ENCODE results near the gene NACA.
"Not testable (repeated sequence)": the region's sequence is repeated elsewhere in the genome, so short reads cannot be mapped to it uniquely, and the experiment has no call there.

The NACA gene

DNA sequence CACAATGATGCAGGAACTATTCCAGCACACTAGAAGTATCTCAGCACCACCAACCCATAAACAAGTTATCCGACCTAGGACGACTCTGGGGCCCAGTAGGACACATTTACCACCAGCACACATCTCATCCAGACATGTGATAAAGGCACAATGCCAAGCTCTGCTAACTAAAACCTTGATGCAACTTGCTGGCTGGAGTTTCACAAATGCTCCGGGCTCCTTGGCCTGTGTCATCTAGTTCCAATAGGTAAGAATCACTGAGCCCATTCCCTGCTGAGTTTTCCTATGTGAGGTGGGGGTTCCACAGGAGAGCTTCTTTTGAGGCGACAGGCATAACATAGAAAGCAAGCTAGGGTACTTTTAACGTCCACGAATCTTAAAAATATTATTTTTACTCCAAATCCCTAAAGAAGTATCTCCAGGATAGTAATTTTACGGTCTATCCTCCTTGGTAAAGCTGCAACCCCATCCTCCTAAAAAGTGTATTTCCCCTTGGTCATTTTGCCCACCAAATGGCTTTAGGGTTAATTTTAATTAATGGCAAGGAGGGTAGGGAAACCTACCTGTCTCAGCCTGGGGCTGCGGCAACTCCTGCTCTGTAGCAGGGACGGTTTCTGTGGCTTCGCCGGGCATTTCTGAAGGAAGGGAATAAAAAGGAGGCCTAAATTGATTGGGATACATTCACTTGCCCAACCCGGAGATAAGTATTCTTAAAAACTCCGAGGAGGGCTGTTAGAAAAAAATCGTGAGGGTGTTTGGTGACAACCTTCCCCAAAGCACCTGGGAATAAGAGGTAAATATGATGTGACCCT is 1.0 kb downstream of the NACA start:
- no peak for DNase-seq

DNA sequence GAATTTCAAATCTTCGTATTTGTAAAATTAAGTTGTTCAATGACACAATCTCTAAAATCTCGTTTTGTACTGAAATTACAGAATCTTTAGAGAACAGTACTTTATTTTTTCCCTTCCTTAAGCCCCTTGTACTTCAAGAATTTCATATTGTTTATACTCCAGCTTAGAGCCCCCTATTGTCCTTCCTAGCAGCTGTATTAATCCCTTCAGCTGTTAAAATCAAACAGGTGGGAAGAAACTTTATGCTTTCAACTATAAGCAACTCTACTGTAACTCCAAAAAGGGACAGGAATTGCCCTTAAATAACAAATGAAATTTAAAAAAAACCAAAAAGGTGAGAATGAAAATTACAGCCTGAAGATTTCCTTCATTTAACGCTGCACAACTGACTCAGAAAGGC is 1.7 kb downstream of the NACA start:
- DNase-seq: no peak

DNA sequence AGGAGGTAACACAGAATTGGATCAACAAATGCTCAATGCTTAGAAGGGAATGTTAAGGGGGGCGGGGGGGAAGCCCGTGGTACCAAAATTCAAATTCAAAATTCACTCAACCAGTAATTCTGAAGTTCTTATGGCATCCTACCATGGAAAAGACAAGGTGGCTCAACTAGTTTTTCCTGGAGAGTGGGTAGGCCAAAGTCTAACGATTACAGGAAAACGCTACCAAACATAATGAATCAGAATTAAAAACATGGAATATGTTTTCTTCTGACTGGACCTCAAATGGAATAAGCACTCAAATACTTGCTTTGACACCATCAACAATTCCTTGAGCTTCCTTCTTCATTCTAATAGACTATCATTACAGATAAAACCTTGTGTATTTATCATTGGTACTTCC is 2.3 kb downstream of the NACA start:
- DNase-seq: no peak

DNA sequence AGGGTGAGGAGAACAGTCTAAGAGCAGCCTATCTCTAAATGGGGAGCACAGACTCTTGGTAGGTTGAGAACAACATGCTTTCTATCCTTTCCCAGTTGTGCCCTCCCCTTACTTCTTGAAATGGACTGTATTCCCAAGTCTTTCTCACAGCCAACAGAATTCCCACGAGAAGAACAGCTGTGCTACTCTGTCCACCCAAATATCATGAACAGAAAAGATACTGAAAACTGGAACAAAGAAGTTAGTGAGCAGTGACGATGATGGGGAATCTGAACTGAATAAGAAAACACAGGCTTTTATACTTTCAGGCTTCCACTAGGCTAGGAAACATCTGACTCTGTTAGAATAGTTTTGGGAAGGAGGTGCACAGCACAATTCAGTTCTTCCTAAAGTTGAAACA is 3.4 kb downstream of the NACA start:
- no peak for DNase-seq

DNA sequence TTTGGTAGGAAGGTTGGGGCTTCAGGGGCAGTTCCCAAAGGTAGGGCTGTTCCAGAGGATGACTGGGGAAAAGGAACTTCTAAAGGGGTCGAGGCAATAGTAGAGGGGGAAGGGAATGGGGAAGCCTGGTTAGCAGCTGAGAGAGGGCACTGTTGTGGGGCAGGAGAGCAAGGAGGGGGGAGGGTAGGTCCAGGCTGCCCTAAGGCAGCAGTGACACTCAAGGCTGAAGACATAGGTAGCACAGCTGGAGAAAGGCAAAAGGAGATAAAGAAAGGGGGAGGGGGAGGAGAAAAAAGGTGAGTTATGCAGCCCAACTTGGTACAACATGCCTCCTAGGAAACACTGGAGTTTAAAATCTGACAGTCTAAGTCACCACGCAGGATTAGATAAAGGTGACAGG is 3.9 kb downstream of the NACA start:
- no peak for DNase-seq

DNA sequence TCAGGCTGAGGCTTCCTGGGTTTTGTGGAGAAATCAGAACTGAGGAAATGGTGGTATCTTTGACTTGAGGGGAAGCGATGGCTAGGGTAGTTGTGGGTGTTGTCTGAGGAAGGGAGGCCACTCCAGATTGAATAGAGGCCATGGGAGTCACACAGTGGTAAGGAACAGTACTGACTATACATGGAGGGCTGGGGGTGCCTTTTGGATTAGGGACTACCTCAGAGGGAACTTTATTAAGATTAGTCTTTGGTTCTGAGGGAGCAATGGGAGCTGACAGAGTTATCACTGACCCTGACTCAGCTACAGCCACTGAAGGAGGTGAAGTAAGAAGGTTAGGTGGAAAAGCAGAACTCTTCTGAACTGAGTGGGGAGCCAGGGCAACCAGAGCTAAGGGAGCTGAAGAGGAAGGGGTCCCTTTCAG is 4.4 kb downstream of the NACA start:
- DNase-seq: peak; percentile 43

DNA sequence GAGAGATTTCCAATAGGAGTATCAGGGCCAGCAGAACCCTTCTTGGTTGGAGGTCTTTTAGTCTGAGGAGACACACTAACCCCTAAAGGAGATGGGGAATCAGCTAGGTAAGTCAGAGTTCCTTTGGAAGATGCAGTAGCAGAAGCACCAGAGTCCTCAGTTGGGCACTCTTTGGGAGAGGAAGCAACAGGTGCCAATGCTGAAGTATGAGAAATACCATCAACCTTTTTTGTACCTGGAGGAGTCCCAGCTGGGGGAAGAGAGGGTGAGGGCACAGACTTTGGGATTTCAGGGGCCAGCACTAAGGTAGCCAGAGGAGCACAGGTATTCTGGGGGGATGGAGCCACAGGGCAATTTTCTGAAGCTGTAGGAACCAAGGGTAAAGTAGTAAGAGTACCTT is 6.0 kb downstream of the NACA start:
- no peak for DNase-seq

DNA sequence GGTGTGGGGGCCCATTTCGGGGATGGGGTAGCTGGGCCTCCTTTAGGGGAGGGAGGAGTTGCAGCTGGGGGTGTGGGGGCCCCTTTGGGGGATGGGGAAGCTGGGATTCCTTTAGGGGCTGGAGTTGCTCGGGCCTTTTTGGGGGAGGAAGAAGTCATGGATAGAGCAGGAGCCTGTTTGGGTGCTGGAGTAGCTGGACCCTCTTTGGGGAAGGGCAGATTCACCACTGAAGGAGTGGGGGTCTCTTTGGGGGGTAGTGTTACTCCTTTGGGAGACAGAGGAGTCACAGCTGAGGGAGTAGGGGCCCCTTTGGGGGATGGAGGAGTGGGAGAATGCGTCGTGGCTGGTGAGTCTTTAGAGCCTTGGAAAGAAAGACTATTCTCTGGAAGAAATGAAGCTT is 6.5 kb downstream of the NACA start:
- DNase-seq: peak; percentile 30

DNA sequence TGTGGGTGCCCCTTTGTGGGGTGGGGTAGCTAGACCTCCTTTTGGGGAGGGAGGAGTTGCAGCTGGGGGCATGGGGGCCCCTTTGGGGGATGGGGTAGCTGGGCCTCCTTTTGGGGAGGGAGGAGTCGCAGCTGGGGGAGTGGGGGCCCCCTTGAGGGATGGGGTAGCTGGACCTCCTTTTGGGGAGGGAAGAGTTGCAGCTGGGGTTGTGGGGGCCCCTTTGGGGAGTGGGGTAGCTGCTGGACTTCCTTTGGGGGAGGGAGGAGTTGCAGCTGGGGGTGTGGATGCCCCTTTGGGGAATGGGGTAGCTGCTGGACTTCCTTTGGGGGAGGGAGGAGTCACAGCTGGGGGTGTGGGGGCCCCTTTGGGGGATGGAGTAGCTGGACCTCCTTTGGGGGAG is 7.0 kb downstream of the NACA start:
- no peak for DNase-seq

DNA sequence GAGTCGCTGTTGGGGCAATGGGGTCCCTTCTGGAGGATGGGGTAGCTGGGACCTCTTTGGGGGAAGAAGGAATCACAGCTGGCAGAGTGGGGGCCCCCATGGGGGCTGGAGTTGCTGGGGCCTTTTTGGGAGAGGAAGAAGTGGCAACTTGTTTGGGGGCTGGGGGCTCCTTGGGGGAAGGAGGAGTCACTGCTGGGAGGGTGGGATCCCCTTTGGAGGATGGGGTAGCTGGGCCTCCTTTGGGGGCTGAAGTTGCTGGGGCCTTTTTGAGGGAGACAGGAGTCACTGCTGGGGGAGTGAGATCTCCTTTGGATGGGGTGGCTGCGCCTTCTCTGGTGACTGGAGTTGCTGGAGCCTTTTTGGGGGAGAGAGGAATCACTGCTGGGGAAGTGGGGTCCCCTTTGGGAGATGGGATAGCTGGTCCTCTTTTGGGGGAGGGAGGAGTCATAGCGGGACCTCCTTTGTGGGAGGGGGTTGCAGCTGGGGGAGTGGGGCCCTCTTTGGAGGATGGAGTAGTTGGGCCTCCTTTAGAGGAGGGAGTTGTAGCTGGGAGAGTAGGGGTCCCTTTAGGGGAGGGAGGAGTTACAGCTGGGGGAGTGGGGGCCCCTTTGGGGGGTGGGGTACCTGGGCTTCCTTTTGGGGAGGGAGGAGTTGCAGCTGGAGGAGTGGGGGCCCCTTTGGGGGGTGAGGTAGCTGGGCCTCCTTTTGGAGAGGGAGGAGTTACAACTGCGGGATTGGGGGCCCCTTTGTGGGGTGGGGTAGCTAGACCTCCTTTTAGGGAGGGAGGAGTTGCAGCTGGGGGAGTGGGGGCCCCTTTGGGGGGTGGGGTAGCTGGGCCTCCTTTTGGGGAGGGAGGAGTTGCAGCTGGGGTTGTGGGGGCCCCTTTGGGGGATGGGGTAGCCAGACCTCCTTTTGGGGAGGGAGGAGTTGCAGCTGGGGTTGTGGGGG is 7.9 kb downstream of the NACA start:
- no peak for DNase-seq

DNA sequence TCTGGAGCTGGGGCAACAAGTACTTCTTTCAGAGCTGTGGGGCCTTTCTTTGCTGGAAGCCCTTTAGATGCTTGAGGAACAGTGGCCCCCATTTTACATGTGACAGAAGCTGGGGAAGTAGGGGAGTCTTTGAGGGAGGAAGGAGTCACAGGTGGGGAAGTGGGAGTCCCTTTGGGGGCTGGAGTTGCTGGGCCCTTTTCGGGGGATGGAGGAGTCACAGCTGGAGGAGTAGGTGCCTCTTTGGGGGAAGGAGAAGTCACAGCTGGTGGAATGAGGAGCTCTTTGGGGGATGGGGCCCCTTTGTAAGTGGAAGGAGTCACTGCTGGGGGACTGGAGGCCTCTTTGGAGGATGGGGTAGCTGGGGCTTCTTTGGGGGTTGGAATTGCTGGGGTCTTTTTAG is 8.6 kb downstream of the NACA start:
- DNase-seq: no peak

DNA sequence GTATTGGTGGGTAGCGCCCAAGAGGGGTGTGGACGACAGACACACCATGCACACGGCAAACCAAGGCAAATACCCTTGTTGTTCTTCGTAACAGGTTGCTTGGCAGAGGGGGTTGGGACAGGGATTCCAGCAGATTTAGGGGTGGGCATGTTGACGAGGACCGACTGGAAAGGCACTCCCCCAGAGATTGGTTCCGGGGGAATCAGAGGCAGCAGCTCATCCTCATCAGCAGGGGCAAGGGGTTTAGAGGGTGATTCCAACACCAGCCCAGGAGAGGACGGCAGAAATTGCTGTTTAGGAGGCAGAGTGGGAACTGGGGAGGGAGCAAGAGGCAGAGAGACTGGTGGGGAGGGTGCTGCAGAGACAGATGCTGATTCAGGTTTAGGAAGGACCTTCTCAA is 9.3 kb downstream of the NACA start:
- DNase-seq: no peak

DNA sequence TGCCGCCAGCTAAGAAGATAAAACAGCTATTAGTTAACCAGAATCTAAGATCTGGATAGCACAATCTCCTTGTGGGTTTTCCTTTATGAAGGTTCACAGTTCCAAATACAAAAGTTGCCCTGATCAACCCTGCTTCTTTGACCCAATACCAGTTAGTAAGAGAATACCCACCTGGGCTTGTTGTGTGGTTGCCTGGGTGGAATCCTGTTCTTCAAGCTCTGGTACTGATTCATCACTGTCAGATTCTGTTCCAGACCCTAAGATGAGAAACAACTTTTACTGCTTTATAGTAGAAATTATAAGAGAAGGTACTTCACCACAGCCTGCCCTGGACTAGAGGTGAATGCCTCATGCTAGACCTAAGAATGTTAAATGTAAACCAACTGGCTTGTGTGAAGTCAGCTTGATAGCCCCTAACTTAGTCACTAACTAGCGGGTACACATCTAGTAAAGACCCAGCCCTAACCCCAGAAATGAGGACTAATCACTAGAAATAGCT is 10.6 kb downstream of the NACA start:
- no peak for DNase-seq

DNA sequence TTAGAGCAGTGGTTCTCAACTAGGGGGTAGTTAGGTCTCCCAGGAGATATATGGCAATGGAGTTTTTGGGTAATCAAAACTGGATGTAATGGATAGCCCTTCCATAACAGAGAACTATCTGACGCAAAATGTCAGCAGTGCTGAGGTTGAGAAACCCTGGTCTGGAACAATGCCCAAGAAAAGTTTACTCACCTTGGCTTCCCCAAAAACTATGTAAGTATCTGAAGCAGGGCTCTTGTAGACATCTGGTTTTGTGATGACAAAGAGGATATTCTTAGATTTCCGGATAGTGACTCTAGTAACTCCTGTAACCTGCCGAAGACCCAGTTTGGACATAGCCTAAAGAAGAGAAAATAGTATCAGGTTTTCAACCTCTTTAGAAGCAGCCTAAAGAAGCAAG is 11.8 kb downstream of the NACA start:
- no peak for DNase-seq

DNA sequence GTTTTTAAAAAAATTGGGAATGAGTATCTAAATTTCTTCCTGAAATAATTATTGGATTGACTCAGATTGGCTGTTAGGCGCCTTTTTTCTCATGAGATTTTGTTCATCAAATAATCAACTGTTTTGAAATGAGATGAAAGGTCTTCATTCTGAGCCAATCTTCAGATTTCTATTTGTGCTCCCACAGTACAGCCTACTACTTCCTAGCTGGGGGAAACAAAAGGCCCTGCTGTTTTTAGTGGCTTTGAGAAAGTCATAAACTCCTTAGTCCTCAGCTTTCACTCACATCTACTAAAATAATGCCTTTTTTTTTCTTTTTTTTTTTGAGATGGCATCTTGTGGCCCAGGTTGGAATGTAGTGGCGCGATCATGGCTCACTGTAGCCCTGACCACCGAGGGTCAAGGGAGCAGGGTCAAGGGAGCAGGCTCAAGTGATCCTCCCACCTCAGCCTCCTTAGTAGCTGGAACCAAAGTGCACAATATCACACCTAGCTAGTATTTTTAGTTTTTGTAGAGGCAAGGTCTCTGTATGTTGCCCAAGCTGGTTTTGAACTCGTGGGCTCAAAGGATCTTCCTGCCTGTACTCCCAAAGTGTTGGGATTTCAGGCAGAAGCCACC is 15.2 kb downstream of the NACA start:
- DNase-seq: no peak

DNA sequence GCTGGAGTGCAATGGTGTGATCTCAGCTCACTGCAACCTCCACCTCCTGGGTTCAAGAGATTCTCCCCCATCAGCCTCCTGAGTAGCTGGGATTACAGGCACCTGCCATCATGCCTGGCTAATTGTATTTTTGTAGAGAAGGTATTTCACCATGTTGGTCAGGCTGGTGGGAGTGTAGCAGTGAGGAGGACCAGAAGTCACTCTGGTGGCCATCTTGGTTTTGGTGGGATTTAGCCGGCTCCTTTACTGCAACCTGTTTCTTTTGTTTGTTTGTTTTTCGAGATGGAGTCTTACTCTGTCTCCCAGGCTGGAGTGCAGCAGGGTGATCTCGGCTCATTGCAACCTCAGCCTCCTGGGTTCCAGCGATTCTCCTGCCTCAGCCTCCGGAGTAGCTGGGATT is 20.6 kb downstream of the NACA start:
- DNase-seq: not testable (repeated sequence)

DNA sequence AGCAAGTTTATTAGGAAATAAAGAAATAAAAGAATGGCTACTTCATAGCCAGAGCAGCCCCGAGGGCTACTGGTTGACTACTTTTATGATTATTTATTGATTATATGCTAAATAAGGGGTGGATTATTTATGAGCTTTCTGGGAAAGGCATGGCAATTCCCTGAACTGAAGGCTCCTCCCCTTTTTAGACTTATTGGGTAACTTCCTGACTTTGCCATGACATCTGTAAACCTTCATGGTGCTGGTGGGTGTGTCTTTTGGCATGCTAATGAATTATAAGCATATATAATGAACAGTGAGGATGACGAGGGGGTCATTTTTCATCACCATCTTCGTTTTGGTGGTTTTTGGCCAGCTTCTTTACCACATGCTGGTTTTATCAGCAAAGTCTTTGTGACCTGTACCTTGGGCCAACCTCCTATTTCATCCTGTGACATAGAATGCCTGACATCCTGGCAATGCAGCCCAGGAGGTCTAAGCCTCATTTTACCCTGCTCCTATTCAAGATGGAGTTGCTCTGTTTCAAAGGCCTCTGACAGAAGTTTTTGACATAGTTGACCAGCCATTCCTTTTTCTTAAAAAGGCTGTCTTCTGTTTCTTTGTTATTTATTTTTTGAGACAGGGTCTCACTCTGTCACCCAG is 26.0 kb downstream of the NACA start:
- no peak for DNase-seq

DNA sequence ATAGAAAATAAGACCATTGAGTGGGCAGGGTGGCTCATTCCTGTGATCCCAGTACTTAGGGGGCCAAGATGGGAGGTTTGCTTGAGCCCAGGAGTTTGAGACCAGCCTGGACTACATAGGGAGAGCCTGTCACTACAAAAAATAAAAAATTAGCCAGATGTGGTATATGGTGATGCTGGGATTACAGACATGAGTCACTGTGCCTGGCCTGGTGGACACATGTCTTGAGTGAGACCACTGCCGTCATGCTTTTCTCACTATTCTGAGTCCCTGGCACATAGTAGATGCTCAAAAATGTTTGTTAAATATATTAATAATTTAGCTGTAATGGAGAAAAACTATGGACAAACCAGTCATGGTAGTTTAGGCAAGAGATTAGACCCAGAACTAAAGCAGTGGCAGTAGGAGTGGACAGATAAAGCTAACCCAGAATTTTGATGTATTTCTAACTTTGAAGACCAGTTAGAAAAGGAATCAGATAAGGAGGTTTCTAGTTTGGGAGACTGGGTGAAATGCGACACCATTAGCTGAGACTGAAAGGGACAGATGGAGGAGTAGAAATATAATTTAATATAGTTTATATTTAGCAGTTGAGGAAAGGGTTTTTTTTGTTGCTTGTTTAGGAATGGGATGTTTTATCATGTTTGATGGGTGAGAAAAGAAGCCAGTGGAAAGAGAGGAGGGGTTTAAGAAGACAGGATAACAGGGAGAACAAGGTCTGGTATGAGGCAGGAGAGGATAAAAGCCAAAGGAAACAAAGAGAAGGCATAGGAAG is 29.6 kb downstream of the NACA start:
- no peak for DNase-seq

DNA sequence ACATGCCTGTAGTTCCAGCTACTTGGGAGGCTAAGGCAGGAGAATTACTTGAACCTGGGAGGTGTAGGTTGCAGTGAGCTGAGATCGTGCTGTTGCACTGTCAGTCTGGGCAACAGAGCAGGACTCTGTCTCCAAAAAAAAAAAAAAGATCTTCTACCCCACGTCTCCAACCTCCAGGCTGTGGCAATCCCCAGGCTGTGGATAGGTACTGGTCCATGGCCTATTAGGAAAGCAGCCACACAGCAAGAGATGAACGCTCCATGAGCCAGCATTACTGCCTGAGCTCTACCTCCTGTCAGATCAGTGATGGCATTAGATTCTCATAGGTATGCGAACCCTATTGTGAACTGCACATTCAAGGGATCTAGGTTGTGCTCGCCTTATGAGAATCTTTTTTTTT is 30.9 kb downstream of the NACA start:
- no peak for DNase-seq

DNA sequence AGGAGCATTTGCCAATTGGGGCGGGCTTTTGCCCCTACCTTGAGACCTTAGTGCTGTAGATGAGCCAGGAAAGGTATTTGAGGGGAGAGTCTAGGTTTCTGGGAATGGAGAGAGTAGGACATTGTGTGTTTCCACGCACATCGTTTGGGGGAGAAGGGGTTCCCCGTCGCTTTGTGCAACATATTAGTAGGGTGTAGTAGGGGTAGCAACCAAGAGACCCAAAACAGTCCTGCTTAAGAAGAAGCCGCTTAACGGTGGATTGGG is 36.3 kb downstream of the NACA start:
- DNase-seq: no peak

DNA sequence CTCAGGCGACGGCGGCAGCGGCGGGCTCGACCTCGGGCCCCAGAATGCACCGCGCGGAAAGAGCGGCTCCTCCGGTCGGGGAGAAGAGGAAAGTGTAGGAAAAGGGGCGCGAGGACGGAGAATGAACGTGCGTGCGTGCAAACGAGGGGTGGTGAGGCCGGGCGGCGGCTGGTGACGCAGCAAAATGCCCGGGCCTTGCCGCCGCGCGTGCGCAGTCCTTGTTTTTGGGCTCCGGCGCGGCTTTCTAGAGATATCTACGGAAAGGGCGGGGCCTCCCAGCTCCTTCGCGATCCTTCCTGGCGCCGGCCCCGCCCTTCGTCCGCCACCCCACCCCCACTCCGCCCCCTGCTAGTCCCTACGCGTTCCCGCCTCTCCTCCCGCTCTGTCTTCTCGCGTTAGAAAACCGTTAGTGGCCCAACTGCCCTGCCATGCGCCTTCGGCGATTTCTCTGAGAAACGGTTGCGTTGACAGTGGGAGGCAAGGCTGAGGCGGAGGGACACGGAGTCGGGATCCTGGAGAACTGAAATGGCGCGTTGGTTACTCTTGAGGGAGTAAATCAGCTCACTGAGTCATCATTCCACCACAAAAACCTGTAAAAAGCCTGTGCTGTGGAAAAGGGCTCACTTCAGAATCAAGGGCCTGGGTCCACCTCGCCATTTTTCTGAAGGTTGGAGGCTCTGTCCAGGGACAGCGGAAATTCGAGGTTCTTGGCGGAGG is 36.8 kb downstream of the NACA start, which contains the start of gene PTGES3:
Gene PTGES3, minus strand, starts transcription at position 156 of the 717 bp plus-strand sequence. CDS start 285 bp downstream, outside the sequence.
- DNase-seq: peak; percentile 100
